C4-2B (cell line): Measurements from ENCODE around the gene WWOX.

Experiments
- ZFX ChIP-seq: fragments of 450-650 bp; IDR thresholded peaks from 2 replicates; pipeline ENCODE4 v1.6.1; 2017
- TF ChIP-seq, protein P1 (sequence below): fragments of 450-650 bp; conservative IDR thresholded peaks from 2 replicates; pipeline ENCODE4 v1.5.1; 2017; ENCODE audit warnings: mild to moderate bottlenecking

DNA sequence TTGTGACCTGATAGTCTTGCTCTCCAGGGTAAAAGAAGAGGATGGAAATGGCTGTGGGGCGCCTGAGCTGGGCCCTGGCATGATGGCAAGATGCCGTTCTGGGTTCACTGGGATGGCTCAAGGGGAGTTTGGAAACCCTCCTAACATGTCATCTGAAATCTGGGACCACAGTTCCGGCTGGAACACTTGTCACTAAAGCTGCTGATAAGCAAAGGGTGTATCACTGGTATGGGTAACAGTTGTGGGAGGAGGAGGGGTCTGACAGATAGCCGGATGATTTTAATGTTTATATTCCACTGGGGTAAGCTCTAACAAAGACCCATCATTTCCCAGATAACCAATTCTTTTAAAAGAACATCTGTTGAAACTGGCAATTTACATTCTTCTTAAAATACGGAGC is 390.2 kb downstream of the WWOX start:
- TF ChIP-seq, protein P1, sequence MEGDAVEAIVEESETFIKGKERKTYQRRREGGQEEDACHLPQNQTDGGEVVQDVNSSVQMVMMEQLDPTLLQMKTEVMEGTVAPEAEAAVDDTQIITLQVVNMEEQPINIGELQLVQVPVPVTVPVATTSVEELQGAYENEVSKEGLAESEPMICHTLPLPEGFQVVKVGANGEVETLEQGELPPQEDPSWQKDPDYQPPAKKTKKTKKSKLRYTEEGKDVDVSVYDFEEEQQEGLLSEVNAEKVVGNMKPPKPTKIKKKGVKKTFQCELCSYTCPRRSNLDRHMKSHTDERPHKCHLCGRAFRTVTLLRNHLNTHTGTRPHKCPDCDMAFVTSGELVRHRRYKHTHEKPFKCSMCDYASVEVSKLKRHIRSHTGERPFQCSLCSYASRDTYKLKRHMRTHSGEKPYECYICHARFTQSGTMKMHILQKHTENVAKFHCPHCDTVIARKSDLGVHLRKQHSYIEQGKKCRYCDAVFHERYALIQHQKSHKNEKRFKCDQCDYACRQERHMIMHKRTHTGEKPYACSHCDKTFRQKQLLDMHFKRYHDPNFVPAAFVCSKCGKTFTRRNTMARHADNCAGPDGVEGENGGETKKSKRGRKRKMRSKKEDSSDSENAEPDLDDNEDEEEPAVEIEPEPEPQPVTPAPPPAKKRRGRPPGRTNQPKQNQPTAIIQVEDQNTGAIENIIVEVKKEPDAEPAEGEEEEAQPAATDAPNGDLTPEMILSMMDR = no peak
- TF ChIP-seq ZFX = no peak
